Fibroblast of the conjunctiva (primary cell): Measurements from ENCODE around the gene SBF2.
"Not testable (repeated sequence)": the region's sequence is repeated elsewhere in the genome, so short reads cannot be mapped to it uniquely, and the experiment has no call there.

Experiments used
- DNase-seq: peaks from one replicate; pipeline ENCODE4 v3.0.0-alpha.2; 2010; ENCODE audit warnings: low read depth

Gene SBF2

DNA sequence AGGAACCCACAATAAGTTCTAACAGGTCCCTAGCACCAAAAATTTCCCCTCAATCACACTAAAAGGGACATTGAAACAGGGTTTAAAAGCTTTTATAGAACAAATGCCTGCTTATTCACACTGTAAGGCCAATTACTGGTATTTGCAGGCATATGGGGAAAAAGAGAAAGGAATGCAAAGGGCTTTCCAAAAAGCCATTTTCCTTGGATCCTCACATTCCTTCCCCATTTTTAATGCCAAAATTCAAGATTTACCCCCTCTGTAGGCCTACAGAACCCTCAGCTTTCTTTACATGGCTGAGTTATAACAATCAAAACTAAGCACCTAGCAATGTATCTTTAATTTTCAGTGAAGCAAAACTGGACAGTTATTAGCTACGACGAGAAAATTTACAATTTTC, 102.0 kb downstream of the SBF2 start:
- DNase-seq = no peak

DNA sequence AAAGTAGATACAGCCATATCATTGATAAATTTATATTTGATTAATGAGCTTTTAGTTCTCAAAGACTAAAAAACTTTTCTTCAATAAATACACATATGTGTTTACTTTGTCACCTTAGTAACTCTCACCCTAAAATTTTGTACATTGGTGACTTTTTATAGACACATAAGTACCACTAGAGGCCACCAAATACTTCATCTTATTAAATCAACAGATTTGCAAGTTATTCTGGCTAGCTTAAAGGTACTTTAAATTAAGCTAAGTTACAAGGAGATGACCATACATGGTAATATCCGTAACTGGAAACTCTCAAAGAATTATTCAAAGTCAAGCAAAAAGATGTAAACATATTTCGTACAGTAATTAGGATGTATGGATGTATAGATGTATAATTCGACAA, 112.2 kb downstream of the SBF2 start:
- DNase-seq = peak; percentile 35

DNA sequence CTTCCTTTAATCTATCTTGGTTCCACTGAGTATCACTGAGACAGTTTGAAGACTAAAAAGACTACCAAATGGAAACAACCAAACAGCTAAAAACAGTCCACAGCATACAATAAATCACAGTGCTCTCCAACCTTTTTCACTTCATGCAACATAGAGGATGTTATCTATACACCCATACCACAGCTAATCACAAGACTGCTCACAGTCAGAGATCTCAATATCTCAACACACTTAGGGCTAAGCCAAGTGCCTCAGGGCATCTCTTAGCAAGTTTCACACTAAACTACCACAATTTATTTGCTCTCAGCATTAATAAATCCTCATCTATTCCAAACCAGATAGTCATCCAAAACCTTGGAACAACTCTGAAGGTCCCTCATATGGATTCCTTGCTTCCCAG, 129.4 kb downstream of the SBF2 start:
- no peak for DNase-seq

DNA sequence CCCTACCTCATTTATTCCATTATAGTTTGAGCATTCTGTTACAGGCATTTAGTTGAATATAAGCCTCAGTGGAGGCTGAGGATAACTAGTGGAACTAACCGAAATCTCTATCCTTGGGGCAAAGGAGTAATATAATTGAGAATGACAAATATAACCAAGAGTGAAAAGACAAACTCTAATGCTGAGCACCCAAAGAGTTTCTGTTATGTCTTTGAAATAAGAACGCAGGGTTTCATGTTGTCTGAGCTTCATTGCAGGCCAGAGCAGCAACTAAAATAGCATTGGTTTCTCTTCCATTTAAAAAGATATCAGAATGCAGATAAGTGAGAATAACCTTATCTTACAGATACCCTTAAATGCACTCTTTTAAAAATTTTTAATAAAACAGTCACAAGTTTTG, 131.8 kb downstream of the SBF2 start:
- DNase-seq = no peak

DNA sequence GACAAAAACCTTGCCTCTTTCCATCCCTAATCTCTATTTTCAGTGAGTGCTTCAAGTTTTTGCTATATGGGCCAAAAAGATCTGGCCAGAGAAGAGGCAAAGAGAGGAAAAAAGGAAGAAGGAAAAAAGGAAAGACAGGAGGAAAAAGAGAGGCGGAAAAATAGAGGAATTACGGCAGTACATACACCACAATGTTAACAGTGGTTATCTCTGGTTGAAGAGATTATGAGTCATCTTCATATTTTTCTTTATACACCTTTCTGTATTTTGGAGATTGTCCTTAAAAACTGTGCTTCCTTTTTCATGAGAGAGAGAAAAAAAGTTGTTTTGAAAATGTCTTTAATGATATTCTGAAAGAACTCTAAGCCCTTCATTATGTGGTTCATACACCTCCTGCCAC, 133.7 kb downstream of the SBF2 start:
- DNase-seq = no peak

DNA sequence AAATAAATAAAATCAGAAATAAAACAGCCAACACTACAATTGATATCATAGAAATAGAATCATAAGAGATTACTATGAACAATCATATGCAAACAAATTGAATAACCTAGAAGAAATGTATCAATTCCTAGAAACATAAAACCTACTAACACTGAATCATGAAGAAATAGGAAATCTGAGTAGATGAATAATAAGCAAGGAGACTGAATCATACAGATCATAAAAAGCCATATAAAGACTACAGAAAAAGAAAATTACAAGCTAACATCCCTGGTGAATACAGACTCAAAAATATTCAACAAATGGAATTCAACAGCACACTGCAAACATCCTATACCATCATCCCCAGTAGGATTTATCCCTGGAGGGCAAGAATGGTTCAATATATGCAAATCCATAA, 135.6 kb downstream of the SBF2 start:
- DNase-seq = no peak

GRCh38 chr11:10155793-10156490, 138.1 kb downstream of the SBF2 start:
- DNase-seq = no peak

GRCh38 chr11:10150800-10151199, 143.2 kb downstream of the SBF2 start:
- DNase-seq = no peak

DNA sequence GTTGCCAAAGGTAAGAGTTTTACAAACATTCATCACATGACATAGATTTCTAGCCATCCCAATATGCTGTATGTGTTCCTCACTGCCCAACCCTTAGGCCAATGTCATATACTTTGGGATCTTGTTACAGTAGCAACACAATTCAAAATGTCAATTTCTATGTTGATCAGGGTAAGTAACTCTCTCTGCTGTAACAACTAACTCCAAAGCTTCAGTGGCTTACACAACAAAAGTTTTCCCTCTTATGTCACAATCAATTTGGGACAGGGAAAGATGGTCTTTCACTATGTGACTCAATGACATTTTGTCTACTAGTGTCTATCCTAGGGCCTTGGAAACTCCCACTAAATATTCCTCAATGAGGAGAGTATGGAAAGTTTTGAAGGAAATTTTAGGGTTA, 144.5 kb downstream of the SBF2 start:
- DNase-seq = no peak

DNA sequence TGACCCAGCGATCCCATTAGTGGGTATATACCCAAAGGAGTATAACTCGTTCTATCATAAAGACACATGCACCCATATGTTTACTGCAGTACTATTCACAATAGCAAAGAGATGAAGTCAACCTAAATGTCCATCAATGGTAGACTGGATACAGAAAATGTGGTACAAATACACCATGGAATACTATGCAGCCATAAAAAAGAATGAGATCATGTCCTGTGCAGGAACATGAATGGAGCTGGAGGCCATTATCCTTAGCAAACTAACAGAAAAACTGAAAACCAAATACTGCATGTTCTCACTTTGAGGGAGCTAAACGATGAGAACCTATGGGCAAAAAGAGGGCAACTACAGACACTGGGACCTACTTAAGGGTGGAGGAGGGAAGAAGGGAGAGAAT, 146.8 kb downstream of the SBF2 start:
- DNase-seq = no peak

DNA sequence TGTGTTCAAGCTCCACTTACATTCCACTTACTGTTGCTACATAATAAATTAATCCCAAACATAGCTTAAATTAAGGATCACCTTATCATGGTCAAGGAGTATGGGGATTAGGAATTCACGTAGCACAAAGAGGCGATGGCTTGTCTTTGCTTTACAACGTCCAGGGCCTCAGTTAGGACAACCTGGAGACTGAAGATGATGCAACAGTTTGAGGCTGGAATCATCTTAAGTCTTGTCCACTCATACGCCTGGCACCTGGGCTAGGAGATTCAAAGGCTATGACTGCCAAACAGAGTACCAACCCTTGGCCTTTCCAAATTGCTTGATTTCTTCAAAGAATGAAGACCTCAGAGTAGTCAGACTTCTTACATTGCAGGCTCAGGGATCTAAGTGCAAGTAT, 149.1 kb downstream of the SBF2 start:
- DNase-seq = no peak

GRCh38 chr11:10139656-10140055, 154.4 kb downstream of the SBF2 start:
- peak; percentile 41 for DNase-seq

- DNase-seq = no peak
These were observed 154.9 kb downstream of the SBF2 start for GRCh38 chr11:10139143-10139542.

- no peak for DNase-seq
These were observed 159.0 kb downstream of the SBF2 start for GRCh38 chr11:10134975-10135481.

GRCh38 chr11:10134226-10134625, 159.8 kb downstream of the SBF2 start:
- DNase-seq = not testable (repeated sequence)

DNA sequence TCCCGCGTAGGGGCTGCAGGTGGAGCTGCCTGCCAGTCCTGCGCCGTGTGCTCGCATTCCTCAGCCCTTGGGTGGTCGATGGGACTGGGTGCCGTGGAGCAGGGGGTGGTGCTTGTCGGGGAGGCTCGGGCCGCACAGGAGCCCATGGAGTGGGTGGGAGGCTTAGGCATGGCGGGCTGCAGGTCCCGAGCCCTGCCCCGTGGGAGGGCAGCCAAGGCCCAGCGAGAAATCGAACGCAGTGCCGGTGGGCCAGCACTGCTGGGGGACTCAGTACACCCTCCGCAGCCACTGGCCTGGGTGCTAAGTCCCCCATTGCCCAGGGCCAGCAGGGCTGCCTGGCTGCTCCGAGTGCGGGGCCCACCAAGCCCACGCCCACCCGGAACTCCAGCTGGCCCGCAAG, 160.8 kb downstream of the SBF2 start:
- not testable (repeated sequence) for DNase-seq

GRCh38 chr11:10130875-10131274, 163.1 kb downstream of the SBF2 start:
- no peak for DNase-seq

- DNase-seq = not testable (repeated sequence)
These were observed 164.8 kb downstream of the SBF2 start for GRCh38 chr11:10129184-10129583.

DNA sequence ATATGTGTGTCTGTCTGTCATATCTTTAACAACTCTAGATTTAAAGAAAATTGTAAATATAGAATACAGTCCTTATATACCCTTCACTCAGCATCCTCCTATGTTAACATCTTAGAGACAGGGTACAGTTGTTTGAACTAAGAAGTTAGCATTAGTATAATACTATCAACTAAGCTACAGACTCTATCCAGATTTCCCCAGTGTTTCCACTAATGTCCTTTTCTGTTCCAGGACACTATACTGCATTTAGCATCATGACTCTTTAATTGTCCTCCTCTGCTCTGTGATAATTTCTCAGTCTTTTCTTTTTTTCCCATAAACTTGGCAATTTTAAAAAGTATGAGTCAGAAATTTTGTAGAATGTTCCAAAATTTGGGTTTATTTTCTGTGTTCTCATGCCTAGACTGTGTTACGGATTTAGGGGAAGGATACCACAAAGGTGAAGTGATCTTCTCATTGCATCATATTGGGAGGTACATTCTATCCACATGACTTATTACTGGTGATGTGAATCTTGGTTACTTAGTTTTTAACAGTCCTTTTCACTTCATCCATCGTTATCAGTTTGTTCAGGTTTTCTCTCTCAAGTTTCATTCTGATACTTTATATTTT, 168.4 kb downstream of the SBF2 start:
- peak; percentile 42 for DNase-seq

- no peak for DNase-seq
These were observed 171.5 kb downstream of the SBF2 start for GRCh38 chr11:10122326-10123197.

- no peak for DNase-seq
These were observed 175.2 kb downstream of the SBF2 start for GRCh38 chr11:10118865-10119264.

DNA sequence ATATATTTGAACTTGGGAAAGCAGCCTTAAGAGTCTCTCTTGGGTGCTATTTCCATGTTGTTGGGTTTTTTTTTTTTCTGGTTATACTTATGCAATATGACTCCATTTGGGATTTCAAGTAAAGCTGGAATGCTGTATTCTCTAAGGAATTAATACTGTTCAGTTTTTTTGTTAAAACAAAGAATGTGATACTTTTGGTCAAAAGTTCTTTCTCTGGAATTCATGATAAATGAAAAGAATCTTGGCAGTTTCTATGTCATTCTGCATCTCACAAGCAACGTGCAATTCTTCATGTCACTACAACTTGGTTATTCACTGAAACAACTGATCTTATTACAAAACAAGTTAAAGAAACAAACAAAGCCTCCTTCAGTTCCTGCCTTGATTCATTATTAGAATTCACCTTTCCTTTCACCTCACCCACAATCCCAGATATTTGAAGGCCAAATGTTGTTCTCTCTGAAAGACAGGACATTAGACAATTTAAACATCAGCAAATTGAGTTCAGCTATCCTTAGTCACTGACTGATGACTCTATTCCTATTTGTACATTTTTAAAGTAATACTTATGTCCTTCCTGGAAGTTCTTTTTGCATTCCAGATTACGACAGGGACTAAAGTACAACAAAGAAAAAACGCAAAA, 176.2 kb downstream of the SBF2 start:
- peak; percentile 46 for DNase-seq
